Epithelial cell of proximal tubule (primary cell): Measurements from ENCODE around the gene SYNE3. TPM values are rescaled to one million over a fixed set of nuclear protein-coding genes. Genes with fewer than 3 reads are reported as not detected.

Experiments used
- DNase-seq: peaks from one replicate; pipeline ENCODE4 v3.0.0-alpha.2; 2011; ENCODE audit warnings: low read depth
- H3K4me3 ChIP-seq: 2 replicates; pipeline ENCODE4 v1.5.1; 2011; ENCODE audit warnings: low read depth, mild to moderate bottlenecking, low read length
- total RNA-seq: library from RNA; depleted of rRNA; stranded (reverse); fragments of >200 nt; gene quantifications from 2 replicates; pipeline ENCODE4 v1.2.3, GENCODE V29; 2015
- TF ChIP-seq, protein P1 (sequence below): conservative IDR thresholded peaks from 2 replicates; pipeline ENCODE4 v1.5.1; 2012; ENCODE audit warnings: low read depth, mild to moderate bottlenecking, low read length

SYNE3 gene
- total RNA-seq, 1 donor from 2014 or later: not detected

DNA sequence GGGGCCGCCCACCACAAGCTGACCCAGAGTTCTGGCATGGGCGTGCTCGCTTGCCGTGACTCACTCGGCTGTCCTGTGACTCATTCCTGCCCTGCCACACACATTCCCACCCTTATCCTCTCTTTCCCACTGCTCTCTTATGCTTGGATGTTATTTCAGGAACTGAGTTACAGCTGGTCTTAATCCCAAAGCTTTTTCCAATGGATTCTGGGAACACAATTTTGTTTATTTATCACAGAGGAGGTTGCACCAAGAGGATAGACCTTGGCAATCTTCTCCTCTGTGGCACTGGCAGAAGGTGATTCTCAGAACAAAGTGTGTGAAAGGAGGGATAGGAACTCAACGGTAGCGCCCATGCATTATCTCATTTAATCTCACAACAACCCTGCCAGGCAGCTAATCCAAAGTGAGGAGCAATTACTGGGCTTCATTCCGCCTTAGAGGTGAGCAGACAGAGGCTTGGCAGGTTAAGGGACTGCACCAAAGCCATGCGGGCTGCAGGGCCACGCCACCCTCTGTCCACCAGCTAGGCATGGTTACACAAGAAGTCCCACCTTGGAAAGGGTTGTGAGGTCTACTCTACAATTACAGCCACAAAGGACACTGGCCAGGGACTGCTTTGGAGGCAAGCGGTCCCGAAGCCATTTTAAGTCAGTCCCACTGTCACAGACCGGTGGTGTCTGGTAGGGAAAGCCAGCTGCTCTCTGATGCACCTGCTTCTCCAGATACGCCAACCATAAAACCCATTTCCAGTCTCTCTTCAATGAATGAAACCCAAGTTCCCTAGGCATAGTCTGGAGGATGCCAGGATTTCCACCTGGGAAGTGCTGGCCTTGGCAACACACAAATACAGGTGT, 32.9 kb downstream of the SYNE3 start:
- no peak for DNase-seq
- TF ChIP-seq, protein P1, sequence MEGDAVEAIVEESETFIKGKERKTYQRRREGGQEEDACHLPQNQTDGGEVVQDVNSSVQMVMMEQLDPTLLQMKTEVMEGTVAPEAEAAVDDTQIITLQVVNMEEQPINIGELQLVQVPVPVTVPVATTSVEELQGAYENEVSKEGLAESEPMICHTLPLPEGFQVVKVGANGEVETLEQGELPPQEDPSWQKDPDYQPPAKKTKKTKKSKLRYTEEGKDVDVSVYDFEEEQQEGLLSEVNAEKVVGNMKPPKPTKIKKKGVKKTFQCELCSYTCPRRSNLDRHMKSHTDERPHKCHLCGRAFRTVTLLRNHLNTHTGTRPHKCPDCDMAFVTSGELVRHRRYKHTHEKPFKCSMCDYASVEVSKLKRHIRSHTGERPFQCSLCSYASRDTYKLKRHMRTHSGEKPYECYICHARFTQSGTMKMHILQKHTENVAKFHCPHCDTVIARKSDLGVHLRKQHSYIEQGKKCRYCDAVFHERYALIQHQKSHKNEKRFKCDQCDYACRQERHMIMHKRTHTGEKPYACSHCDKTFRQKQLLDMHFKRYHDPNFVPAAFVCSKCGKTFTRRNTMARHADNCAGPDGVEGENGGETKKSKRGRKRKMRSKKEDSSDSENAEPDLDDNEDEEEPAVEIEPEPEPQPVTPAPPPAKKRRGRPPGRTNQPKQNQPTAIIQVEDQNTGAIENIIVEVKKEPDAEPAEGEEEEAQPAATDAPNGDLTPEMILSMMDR: no peak
- no peak overlapping the region for H3K4me3 ChIP-seq

DNA sequence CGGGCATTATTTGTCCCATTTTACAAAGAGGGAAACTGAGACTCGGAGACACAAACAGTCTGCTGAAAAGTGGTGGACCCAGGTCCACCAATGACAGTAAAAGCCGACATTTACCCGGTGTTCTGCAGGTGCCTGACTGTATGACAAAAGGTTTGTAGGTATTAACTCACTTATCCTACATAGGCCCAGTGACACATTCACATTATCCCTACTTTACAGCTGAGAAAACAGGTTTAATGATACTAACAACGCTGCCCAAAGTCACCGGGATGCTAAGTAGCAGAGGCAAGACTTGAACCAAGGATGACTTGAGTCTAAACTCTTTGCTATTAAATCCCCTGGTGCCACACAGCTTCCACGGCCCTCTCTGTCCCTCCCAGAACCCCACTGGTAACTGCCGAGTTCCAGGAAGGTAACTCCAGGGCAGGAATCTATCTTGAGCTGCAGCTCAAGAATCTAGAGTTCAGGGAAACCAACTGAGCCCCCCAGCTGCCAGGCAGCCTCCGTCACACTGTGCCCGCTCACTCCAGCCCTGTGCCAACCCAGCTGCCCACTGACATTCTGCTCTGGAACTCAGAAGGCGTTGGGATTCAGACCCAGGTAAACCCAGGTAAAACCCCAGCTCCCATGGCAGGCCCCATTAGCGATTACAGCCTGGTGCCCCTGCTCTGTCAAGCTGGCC, 33.7 kb downstream of the SYNE3 start:
- DNase-seq: no peak
- H3K4me3 ChIP-seq: no peak overlapping the region
- TF ChIP-seq, protein P1: no peak

DNA sequence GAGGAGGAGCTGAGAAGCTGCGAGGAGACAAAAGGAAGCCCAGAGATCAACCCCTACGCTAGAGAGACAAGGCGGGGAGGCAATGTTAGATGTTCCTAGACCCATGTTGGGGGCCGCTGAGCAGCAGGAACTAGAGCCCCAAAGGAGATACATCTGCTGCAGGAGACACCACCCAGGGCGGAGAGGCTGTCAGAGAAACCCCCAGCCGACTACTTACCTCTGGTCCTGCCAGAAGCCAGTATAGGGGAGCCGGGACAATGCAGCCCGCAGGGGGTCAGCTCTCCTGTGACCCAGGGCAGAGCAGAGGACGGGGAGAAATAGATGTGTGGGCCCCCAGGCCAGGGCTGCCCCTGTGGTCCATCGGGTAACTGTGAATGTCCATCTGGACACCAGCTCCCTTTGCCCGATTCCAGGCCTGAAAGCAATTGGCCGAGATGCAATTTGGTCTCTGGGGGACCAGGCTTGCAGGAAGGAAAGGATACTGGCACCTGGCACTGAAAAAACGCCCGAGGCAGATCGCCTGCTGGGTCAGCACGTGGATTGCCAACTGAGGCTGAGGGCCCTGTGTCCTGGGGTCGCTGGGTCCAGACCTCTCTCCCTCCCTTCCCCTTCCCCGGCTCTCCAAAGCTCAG, 34.9 kb downstream of the SYNE3 start:
- TF ChIP-seq, protein P1: no peak
- DNase-seq: no peak
- no peak overlapping the region for H3K4me3 ChIP-seq

DNA sequence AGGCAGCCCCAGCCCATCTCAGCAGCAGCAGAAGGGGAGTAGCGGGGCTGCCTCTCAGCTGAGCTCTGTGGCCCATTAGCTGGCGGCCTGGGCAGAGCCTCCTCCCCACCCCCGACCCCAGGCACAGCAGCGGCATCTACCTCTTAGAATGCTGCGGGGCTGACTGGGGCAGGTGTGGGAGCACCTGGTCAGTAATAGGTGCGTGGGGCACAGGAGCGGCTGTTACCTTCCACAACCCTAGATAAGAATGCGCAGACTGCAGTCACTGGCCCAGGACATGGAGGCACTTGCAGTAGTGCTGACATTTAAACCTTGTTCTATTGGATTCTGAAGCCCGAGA, 35.6 kb downstream of the SYNE3 start:
- TF ChIP-seq, protein P1: no peak
- DNase-seq: no peak
- no peak overlapping the region for H3K4me3 ChIP-seq

DNA sequence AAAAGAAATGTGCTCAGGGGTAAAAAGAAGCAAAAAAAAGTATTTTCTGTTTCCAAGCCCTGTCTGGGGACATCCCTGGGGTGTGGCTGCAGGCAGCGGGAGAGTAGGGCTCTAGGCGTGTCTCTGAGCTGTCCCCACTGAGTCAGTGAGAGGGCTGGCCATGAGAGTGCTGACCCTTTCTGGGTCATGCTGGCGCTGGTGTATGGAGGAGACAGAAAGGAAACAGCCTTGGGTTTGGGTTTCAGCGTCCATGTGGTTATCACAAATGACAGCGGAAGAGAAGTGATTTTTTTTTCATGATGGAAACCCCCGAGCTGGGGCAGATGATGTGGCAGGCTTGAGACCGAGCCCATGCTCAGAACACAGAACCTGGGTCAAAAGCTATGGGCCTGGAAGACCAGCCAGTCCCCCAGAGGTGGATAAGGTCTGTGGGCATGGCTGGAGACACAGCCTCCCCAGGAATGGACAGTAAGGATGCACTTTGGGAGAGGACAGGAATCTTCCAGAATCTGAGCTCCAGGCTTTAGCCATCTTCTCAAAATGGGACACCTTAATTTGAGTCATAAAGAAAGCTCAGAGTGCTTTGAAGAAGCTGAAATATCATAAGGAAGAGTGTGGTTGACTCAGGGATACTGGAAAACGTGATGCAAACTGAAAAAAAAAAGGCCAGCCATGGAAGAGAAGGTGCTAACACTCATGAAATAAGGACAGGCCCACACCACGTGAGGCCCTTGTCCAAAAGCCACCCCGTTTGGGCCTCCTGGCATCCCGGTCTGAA, 36.2 kb downstream of the SYNE3 start:
- no peak for DNase-seq
- H3K4me3 ChIP-seq: no peak overlapping the region
- TF ChIP-seq, protein P1: no peak

DNA sequence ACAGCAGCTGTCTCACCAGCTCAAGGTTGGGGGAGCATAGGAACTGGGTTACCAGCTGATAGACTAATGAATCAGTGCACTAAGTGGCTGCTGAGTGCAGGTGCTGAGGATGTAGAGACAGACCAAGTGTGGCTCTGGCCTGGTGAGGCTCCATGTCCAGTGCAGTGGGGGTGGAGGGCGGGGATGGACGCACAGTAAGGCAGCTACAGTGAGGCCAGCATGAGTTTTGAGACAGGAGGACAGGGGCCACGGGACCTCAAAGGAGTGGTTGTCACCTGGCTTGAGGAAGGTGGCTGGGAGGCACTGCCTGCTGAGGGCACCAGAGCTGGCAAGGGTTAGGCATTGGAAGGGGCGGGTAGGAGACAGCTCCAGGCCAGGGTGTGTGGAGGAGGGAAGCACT, 37.0 kb downstream of the SYNE3 start:
- TF ChIP-seq, protein P1: no peak
- no peak overlapping the region for H3K4me3 ChIP-seq
- no peak for DNase-seq
